HG03280 (cell line): ENCODE measurements around the gene SGSM1.
"Not testable (repeated sequence)": the region's sequence is repeated elsewhere in the genome, so short reads cannot be mapped to it uniquely, and the experiment has no call there.

ENCODE experiments used
- ATAC-seq: cut with Tn5 transposase; IDR thresholded peaks from one replicate; pipeline ENCODE4 v1.9.1; 2021; ENCODE audit warnings: mild to moderate bottlenecking, moderate library complexity; ENCODE audit not compliant: unreplicated experiment

The SGSM1 gene

GRCh38 chr22:24834845-24835570, 29.0 kb downstream of the SGSM1 start:
- ATAC-seq, result no peak

- ATAC-seq, result no peak
Observed at GRCh38 chr22:24836282-24836681, 30.3 kb downstream of the SGSM1 start.

- ATAC-seq, result not testable (repeated sequence)
Observed at GRCh38 chr22:24837517-24837916, 31.5 kb downstream of the SGSM1 start.

GRCh38 chr22:24841261-24841660, 35.2 kb downstream of the SGSM1 start:
- ATAC-seq, result no peak

- ATAC-seq, result no peak
Observed at GRCh38 chr22:24843048-24843447, 37.0 kb downstream of the SGSM1 start.

- ATAC-seq, result no peak
Observed at GRCh38 chr22:24845041-24845898, 39.3 kb downstream of the SGSM1 start.

GRCh38 chr22:24847490-24847889, 41.5 kb downstream of the SGSM1 start:
- no peak for ATAC-seq

GRCh38 chr22:24848559-24849168, 42.7 kb downstream of the SGSM1 start:
- ATAC-seq, result no peak

- ATAC-seq, result no peak
Observed at GRCh38 chr22:24855794-24856193, 49.8 kb downstream of the SGSM1 start.

GRCh38 chr22:24857576-24857975, 51.6 kb downstream of the SGSM1 start:
- ATAC-seq, result no peak

- ATAC-seq, result no peak
Observed at GRCh38 chr22:24859587-24859986, 53.6 kb downstream of the SGSM1 start.

- ATAC-seq, result no peak
Observed at GRCh38 chr22:24865508-24865907, 59.5 kb downstream of the SGSM1 start.

- no peak for ATAC-seq
Observed at GRCh38 chr22:24867323-24868022, 61.5 kb downstream of the SGSM1 start.

- ATAC-seq, result no peak
Observed at GRCh38 chr22:24868979-24869378, 63.0 kb downstream of the SGSM1 start.

- no peak for ATAC-seq
Observed at GRCh38 chr22:24871611-24872205, 65.7 kb downstream of the SGSM1 start.

GRCh38 chr22:24873226-24873625, 67.2 kb downstream of the SGSM1 start:
- no peak for ATAC-seq

GRCh38 chr22:24875862-24876506, 70.0 kb downstream of the SGSM1 start:
- no peak for ATAC-seq

- ATAC-seq, result no peak
Observed at GRCh38 chr22:24876700-24877099, 70.7 kb downstream of the SGSM1 start.

- no peak for ATAC-seq
Observed at GRCh38 chr22:24878969-24879368, 73.0 kb downstream of the SGSM1 start.

- no peak for ATAC-seq
Observed at GRCh38 chr22:24883432-24883831, 77.4 kb downstream of the SGSM1 start.
